Sigmoid colon (tissue), 3 donors: ENCODE measurements around the gene SEPTIN8.

Experiments used
- CTCF ChIP-seq, 4 experiments: fragments of 450-650 bp in 3 of 4; fragments of 200-600 bp in 1 of 4; IDR thresholded peaks; one replicate each; pipeline ENCODE4 v1.5.1; 2016 to 2019; ENCODE audit warnings: antibody characterized with exemption in 4 of 4, mild to moderate bottlenecking in 3 of 4, moderate library complexity in 2 of 4
- POLR2A ChIP-seq, 2 donors: fragments of 450-650 bp; IDR thresholded peaks; one replicate each; pipeline ENCODE4 v1.6.1; 2016; ENCODE audit warnings: antibody characterized with exemption in 2 of 2, mild to moderate bottlenecking in 2 of 2, moderate library complexity in 2 of 2

DNA sequence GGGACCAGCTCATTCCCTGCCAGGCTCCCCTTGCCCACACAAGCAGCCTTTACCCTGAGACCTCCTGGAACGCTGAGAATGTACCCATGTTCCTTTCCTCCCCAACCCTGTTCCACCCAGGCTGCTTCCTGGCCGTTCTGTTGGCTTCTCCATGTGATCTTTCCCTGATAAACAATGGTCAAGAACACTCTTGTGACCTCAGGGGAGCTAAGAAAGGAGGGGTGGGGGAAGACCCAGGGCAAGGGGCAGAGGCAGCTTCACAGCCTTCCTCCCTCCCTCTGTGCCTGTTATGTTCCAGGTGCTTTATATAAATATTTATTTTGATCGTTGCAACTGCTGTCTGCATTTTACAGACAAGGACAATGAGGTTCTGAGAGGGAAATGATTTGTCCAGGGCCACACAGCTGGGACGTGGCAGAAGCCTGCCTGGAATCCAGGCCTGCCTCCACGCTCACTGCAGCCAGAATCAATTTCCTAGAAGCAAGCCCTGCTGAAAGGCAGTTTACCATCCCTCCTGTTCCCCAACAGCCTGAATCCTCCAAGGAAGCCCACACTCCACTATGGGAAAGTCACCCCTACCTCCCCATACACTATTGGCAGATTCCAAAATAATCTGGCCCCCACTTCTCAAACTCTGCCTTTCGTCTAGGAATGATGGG, 49.5 kb upstream of the SEPTIN8 start:
- TF ChIP-seq CTCF (IDR thresholded peaks at IDR 0.05) (no peak), POLR2A (IDR thresholded peaks at IDR 0.05) (no peak)
